BJ (cell line): Measurements from ENCODE around the gene POLD2. TPM values are rescaled to one million over a fixed set of nuclear protein-coding genes. Genes with fewer than 3 reads are reported as not detected.

Source experiments
- CTCF ChIA-PET: fragments of 350-600 bp; formaldehyde crosslinking; extraction: SDS; loops from one replicate; lab custom pipeline; 2021; ENCODE audit warnings: antibody characterized with exemption, inconsistent platforms; lab: Yijun Ruan, JAX
- POLR2A ChIA-PET: fragments of 300-600 bp; sonication (Branson Sonifier 250); formaldehyde crosslinking; extraction: SDS; loops from one replicate; lab custom pipeline; 2021; ENCODE audit warnings: antibody characterized with exemption; lab: Charles Lee
- DNase-seq: peaks from one replicate; pipeline ENCODE4 v3.0.0-alpha.2; 2011; ENCODE audit warnings: low read depth
- H3K27me3 ChIP-seq: 2 replicates; pipeline ENCODE4 v1.6.0; 2011; ENCODE audit warnings: low read length; ENCODE audit not compliant: control insufficient read depth, insufficient read depth
- H3K36me3 ChIP-seq: 2 replicates; pipeline ENCODE4 v1.5.1; 2011; ENCODE audit warnings: low read length; ENCODE audit not compliant: control insufficient read depth, insufficient read depth
- H3K4me3 ChIP-seq: 2 replicates; pipeline ENCODE4 v1.5.1; 2011; ENCODE audit warnings: low read depth, mild to moderate bottlenecking, control low read depth, low read length
- CTCF ChIP-seq: IDR thresholded peaks from 2 replicates; pipeline ENCODE4 v1.5.1; 2011; ENCODE audit warnings: low read depth, mild to moderate bottlenecking, control low read depth, inconsistent platforms, low read length, moderate library complexity; ENCODE audit not compliant: insufficient read depth
- polyA plus RNA-seq: library from polyadenylated mRNA; depleted of rRNA; stranded (reverse); fragments of >200 nt; gene quantifications from 2 replicates; pipeline ENCODE4 v1.2.3, GENCODE V29; 2011

The POLD2 gene
- polyA plus RNA-seq, 1 experiment = 87.2 TPM

DNA sequence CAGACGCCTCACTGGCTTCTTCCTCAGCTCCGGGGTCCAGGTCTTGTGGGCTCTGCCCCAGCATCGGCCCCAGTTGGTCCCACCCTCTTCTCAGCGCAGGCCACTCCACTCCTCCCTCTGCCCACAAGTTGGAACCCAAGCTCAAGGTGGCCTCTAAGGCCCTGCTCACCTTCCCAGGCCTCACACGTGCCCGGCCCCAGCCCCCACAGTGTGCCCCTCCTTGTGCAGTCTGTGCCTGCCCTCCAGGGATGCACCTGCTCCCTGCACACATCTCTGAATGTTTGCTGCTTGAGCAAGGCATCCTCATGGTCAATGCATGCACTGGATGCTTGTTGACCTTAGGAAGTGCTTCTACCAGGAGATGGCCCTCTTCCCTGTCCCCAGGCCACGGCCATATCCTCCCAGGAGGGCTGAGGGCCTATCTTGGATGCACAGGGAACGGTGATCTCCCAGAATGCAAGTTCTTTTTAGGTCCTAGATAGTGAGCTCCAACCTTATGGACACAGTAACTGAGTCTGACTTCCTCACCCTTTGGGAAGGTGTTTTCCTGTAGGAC, 26.9 kb downstream of the POLD2 start:
- ChIA-PET POLR2A (no interaction called here), CTCF (no interaction called here)
- H3K36me3 ChIP-seq = no peaks in the 10 kb centered on the region
- H3K27me3 ChIP-seq = no peaks in the 10 kb centered on the region
- TF ChIP-seq CTCF = no peak
- no peak for DNase-seq
- H3K4me3 ChIP-seq = no peak overlapping the region

- ChIA-PET CTCF (no interaction called here), POLR2A (no interaction called here)
- no peak for TF ChIP-seq CTCF
- H3K4me3 ChIP-seq = no peak overlapping the region
- no peaks in the 10 kb centered on the region for H3K36me3 ChIP-seq
- DNase-seq = no peak
- H3K27me3 ChIP-seq = no peaks in the 10 kb centered on the region
Measured at GRCh38 chr7:44095781-44096180, 27.6 kb downstream of the POLD2 start.

DNA sequence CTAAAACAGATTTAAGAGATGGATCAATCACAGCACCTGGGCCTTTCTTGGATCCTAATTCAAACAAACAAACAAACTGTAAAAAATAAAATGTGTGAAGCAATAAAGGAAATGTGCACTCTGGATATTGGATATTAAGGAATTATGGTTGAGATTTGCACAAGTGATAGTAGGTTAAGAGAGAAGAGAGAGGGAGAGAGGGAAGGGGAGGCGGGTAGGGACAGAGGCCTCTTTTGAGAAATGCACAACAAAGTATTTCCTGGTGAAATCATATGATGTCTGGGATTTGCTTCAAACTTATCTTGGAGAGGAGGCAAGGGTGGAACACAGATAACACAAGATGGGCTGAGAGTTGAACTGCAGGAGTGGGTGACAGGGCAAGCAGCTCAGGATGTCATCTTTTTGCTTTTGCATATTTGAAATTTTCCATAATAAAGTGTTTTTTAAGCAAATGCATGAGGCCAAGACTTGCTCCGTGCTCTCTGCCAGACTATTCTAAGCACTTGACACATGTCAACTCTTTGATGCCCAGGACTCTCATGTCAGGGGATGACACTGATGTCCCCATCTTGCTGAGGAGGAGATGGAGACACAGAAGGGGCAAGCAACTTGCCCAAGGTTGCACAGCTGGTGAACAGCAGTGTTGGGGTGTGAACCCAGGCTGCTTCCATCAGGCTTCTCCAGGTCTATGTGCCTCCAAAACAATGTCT, 28.3 kb downstream of the POLD2 start:
- no peak for DNase-seq

GRCh38 chr7:44094365-44094764, 29.0 kb downstream of the POLD2 start:
- no peak overlapping the region for H3K4me3 ChIP-seq
- ChIA-PET CTCF (no interaction called here), POLR2A (no interaction called here)
- TF ChIP-seq CTCF = no peak
- H3K36me3 ChIP-seq = no peaks in the 10 kb centered on the region
- H3K27me3 ChIP-seq = no peaks in the 10 kb centered on the region
- DNase-seq = no peak

More for the DNA sequence above, 28.3 kb downstream of the POLD2 start:
- ChIA-PET CTCF (no interaction called here), POLR2A (no interaction called here)
- no peak for TF ChIP-seq CTCF
- no peaks in the 10 kb centered on the region for H3K27me3 ChIP-seq
- H3K36me3 ChIP-seq = no peaks in the 10 kb centered on the region
- H3K4me3 ChIP-seq = no peak overlapping the region

- no peak for DNase-seq
- no peaks in the 10 kb centered on the region for H3K27me3 ChIP-seq
- no peak overlapping the region for H3K4me3 ChIP-seq
- TF ChIP-seq CTCF = no peak
- CTCF ChIA-PET = interaction anchor here (0.9 kb wide), 1 partner anchor 25 kb away, joined by 3 read pairs; no protein-coding TSS in a partner anchor
- no peaks in the 10 kb centered on the region for H3K36me3 ChIP-seq
- POLR2A ChIA-PET = no interaction called here
Measured at GRCh38 chr7:44093102-44093641, 30.2 kb downstream of the POLD2 start.
